ENCODE results near the gene LRP1B. TPM values are rescaled to one million over a fixed set of nuclear protein-coding genes. Genes with fewer than 3 reads are reported as not detected.
"Not testable (repeated sequence)": the region's sequence is repeated elsewhere in the genome, so short reads cannot be mapped to it uniquely, and the experiment has no call there.

Gene LRP1B
- total RNA-seq, 1 donor from 2014 or later = 0.12 TPM

DNA sequence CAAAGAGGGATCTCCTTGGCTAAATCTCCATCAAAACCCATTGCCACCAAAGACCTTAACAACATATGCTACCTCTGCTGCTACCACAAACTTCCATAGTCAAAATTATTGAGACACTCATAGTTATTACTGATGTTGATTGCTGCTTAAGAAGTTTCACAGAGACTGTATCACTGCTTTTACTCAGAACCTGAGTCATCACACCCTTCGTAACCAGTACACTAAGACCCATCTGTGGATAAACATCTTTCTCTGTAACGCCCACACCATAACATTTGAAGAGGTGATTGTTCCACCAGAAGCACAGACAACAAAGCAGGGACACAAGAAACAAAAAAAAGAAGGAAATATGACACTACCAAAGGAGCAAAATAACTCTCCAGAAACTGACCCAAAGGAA, 1563.1 kb downstream of the LRP1B start:
- no peak overlapping the region for H3K4me3 ChIP-seq (ENCODE audit: low read depth, low read length)
- TF ChIP-seq, protein P1, sequence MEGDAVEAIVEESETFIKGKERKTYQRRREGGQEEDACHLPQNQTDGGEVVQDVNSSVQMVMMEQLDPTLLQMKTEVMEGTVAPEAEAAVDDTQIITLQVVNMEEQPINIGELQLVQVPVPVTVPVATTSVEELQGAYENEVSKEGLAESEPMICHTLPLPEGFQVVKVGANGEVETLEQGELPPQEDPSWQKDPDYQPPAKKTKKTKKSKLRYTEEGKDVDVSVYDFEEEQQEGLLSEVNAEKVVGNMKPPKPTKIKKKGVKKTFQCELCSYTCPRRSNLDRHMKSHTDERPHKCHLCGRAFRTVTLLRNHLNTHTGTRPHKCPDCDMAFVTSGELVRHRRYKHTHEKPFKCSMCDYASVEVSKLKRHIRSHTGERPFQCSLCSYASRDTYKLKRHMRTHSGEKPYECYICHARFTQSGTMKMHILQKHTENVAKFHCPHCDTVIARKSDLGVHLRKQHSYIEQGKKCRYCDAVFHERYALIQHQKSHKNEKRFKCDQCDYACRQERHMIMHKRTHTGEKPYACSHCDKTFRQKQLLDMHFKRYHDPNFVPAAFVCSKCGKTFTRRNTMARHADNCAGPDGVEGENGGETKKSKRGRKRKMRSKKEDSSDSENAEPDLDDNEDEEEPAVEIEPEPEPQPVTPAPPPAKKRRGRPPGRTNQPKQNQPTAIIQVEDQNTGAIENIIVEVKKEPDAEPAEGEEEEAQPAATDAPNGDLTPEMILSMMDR (conservative IDR thresholded peaks at IDR 0.05; ENCODE audit: low read depth, low read length) = no peak
- no peak for DNase-seq (ENCODE audit: low read depth)

GRCh38 chr2:140565756-140566155, 1565.1 kb downstream of the LRP1B start:
- H3K4me3 ChIP-seq (ENCODE audit: low read depth, low read length) = no peak overlapping the region
- TF ChIP-seq, protein P1 (conservative IDR thresholded peaks at IDR 0.05; ENCODE audit: low read depth, low read length) = no peak
- DNase-seq (ENCODE audit: low read depth) = no peak

DNA sequence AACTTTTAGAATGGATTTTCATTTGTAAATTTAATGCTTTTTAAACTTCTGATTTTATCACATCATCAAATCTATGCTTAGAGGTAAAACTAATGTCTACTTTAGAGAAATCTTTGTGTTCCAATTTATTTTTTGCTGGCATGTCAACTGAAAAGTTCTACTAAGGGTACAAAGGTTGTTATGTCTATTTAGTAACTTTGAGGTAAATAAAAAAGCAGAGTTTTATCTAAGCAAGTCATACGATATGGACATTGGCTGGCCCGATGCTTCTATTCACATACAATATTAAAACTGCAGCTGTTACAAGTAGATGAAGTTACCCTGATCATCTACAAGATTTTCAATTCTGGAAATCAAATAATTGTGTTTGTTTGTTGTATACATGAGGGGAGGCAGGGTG, 1575.1 kb downstream of the LRP1B start:
- no peak for DNase-seq (ENCODE audit: low read depth)
- no peak overlapping the region for H3K4me3 ChIP-seq (ENCODE audit: low read depth, low read length)
- TF ChIP-seq, protein P1 (conservative IDR thresholded peaks at IDR 0.05; ENCODE audit: low read depth, low read length) = no peak

DNA sequence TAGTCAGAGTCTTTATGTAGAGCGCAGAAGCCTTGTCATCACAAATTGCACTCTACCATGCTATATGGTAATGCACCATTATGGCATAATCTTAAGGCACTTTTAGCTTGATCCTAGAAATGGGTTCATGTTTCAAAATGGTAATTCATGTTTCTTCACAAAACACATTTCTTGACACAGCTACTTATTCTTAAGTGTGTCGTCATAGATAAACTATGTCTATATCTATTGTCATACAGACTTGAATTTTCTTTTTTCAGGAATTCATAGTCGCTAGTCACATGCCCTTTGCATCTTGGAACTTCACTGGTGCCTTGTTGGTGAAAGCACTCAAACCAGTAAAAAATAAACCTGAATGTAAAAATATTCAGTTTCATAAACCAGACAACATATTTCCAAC, 1578.2 kb downstream of the LRP1B start:
- no peak overlapping the region for H3K4me3 ChIP-seq (ENCODE audit: low read depth, low read length)
- TF ChIP-seq, protein P1 (conservative IDR thresholded peaks at IDR 0.05; ENCODE audit: low read depth, low read length) = no peak
- DNase-seq (ENCODE audit: low read depth) = no peak

DNA sequence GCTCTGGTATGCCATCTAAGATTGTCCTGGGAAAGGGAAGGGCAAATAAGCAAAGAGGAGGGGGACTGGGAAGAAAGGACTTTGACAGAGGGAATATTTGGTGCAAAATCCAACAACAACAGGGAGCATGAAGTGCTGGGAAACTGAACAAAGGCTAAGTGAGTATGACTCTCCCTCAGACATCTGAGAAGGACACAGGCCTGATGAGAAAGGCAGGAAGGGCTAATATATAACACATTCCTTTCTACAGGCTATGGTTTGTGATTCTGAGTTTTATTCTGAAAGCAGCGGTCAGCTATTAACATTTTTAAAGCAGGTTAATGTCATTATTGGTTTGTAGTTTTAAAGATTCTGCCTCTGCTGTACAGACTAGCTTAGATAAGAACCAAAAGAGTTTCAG, 1579.5 kb downstream of the LRP1B start:
- TF ChIP-seq, protein P1 (conservative IDR thresholded peaks at IDR 0.05; ENCODE audit: low read depth, low read length) = no peak
- H3K4me3 ChIP-seq (ENCODE audit: low read depth, low read length) = no peak overlapping the region
- peak; percentile 47 for DNase-seq (ENCODE audit: low read depth)

GRCh38 chr2:140550821-140551220, 1580.0 kb downstream of the LRP1B start:
- TF ChIP-seq, protein P1 (conservative IDR thresholded peaks at IDR 0.05; ENCODE audit: low read depth, low read length) = no peak
- H3K4me3 ChIP-seq (ENCODE audit: low read depth, low read length) = no peak overlapping the region
- no peak for DNase-seq (ENCODE audit: low read depth)

- H3K4me3 ChIP-seq (ENCODE audit: low read depth, low read length); DNase-seq (ENCODE audit: low read depth): not testable (repeated sequence)
Measured at GRCh38 chr2:140544769-140545168, 1586.0 kb downstream of the LRP1B start.

GRCh38 chr2:140542627-140543026, 1588.2 kb downstream of the LRP1B start:
- TF ChIP-seq, protein P1 (conservative IDR thresholded peaks at IDR 0.05; ENCODE audit: low read depth, low read length) = no peak

More at GRCh38 chr2:140542627-140543026, 1588.2 kb downstream of the LRP1B start:
- no peak for DNase-seq (ENCODE audit: low read depth)
- H3K4me3 ChIP-seq (ENCODE audit: low read depth, low read length) = no peak overlapping the region

All from epithelial cell of proximal tubule (primary cell).